Esophagus muscularis mucosa (tissue), 4 donors: ENCODE data around the gene LAPTM5.

Experiments
- CTCF ChIP-seq, 3 experiments: fragments of 200-600 bp in 2 of 3; fragments of 450-650 bp in 1 of 3; sonication (generic) in 2 of 3; IDR thresholded peaks; one replicate each; pipeline ENCODE4 v1.5.1; 2017 to 2019; ENCODE audit warnings: antibody characterized with exemption in 3 of 3, mild to moderate bottlenecking in 2 of 3, moderate library complexity in 1 of 3
- EP300 ChIP-seq: sonication (generic); formaldehyde crosslinking; IDR thresholded peaks from one replicate; pipeline ENCODE4 v1.6.1; 2017; ENCODE audit warnings: antibody characterized with exemption
- POLR2A ChIP-seq: fragments of 450-650 bp; IDR thresholded peaks from one replicate; pipeline ENCODE4 v1.6.1; 2017; ENCODE audit warnings: antibody characterized with exemption, moderate library complexity, mild to moderate bottlenecking, low read depth

GRCh38 chr1:30716646-30717045 is 40.9 kb downstream of the LAPTM5 start:
- TF ChIP-seq EP300, result no peak
- no peak for TF ChIP-seq CTCF (IDR thresholded peaks at IDR 0.05)
- TF ChIP-seq POLR2A, result no peak
